HepG2 (cell line): ENCODE results near the gene SF3B6. TPM values are rescaled to one million over a fixed set of nuclear protein-coding genes. Genes with fewer than 3 reads are reported as not detected.

Source experiments
- ATAC-seq: fragments of 200-7000 bp; cut with Tn5 transposase; 3 replicates; pipeline ENCODE4 v1.9.1; 2020; ENCODE audit warnings: mild to moderate bottlenecking, moderate library complexity
- BruUV-seq: library from RNA; stranded (reverse); fragments of 400-500 nt; replicated peaks from 2 replicates; lab custom pipeline; 2021; lab: Mats Ljungman, UMichigan
- CTCF ChIA-PET: fragments of 300-600 bp; formaldehyde crosslinking; extraction: SDS; loops from one replicate; lab custom pipeline; 2021; ENCODE audit warnings: low total read pairs, inconsistent platforms, low intra/inter-chr PET ratio; lab: Yijun Ruan, JAX
- POLR2A ChIA-PET: fragments of 350-600 bp; sonication (Branson Sonifier 250); formaldehyde crosslinking; loops from one replicate; lab custom pipeline; 2020; ENCODE audit warnings: antibody characterized with exemption, inconsistent platforms; lab: Yijun Ruan, JAX
- DNase-seq: peaks from one replicate; pipeline ENCODE4 v3.0.0-alpha.2; 2015; ENCODE audit warnings: low spot score
- FAIRE-seq: peaks from 3 replicates; lab custom pipeline; 2011; peaks lifted over from hg19 to GRCh38; lab: Jason Lieb, UNC
- H2AFZ ChIP-seq: one replicate; pipeline ENCODE4 v1.6.1; 2011; ENCODE audit warnings: low read length, inconsistent platforms
- H3K27ac ChIP-seq: fragments of 300-600 bp; 3 replicates; pipeline ENCODE4 v1.8.0; 2011; ENCODE audit warnings: mixed run types, mild to moderate bottlenecking, mixed read lengths, low read length, inconsistent platforms; ENCODE audit not compliant: insufficient read depth; ENCODE audit errors: extremely low read length
- H3K27me3 ChIP-seq, 2 experiments: fragments of 200-600 bp in 1 of 2; 2 replicates in 1 of 2; 3 replicates in 1 of 2; pipeline versions ENCODE4 v1.6.0 to v1.8.0; 2011; ENCODE audit warnings: low read length in 2 of 2, mild to moderate bottlenecking in 2 of 2, moderate library complexity in 2 of 2, inconsistent platforms in 1 of 2; ENCODE audit not compliant: insufficient read depth in 2 of 2, control insufficient read depth in 1 of 2
- H3K36me3 ChIP-seq, 2 experiments: fragments of 200-600 bp in 1 of 2; replicated peaks in 1 of 2; 2 replicates in 1 of 2; 3 replicates in 1 of 2; pipeline versions ENCODE4 v1.5.1 to v1.8.0; 2011; ENCODE audit warnings: low read length in 2 of 2, inconsistent platforms in 1 of 2; ENCODE audit not compliant: insufficient read depth in 2 of 2, control insufficient read depth in 1 of 2
- H3K4me1 ChIP-seq: 2 replicates; pipeline ENCODE4 v1.5.1; 2012; ENCODE audit warnings: low read length, inconsistent platforms; ENCODE audit not compliant: insufficient read depth
- H3K4me2 ChIP-seq: 2 replicates; pipeline ENCODE4 v1.6.0; 2011; ENCODE audit warnings: low read depth, low read length, inconsistent platforms
- H3K4me3 ChIP-seq, 3 experiments: fragments of 200-600 bp in 1 of 3; sonication (generic), shearing (Covaris generic) in 1 of 3; replicated peaks in 1 of 3; 2 replicates each; pipeline ENCODE4 v1.5.1; 2011 to 2016; ENCODE audit warnings: low read length in 3 of 3, inconsistent platforms in 2 of 3, low read depth in 2 of 3, mild to moderate bottlenecking in 2 of 3, control low read depth in 1 of 3, mixed read lengths in 1 of 3; ENCODE audit not compliant: insufficient read depth in 1 of 3
- H3K79me2 ChIP-seq: one replicate; pipeline ENCODE4 v1.6.1; 2011; ENCODE audit warnings: low read length, inconsistent platforms; ENCODE audit not compliant: insufficient read depth
- H3K9ac ChIP-seq: 2 replicates; pipeline ENCODE4 v1.6.0; 2011; ENCODE audit warnings: mild to moderate bottlenecking, low read depth, low read length, inconsistent platforms; ENCODE audit not compliant: insufficient read depth
- H3K9me3 ChIP-seq: 2 replicates; pipeline ENCODE4 v1.5.1; 2012; ENCODE audit warnings: mild to moderate bottlenecking, low read length
- H4K20me1 ChIP-seq: 2 replicates; pipeline ENCODE4 v1.6.0; 2011; ENCODE audit warnings: inconsistent platforms, mild to moderate bottlenecking, low read length, moderate library complexity; ENCODE audit not compliant: insufficient read depth
- CAMTA2 ChIP-seq: sonication (generic); formaldehyde crosslinking; IDR thresholded peaks from 2 replicates; pipeline ENCODE4 v1.4.0; 2020; ENCODE audit warnings: mild to moderate bottlenecking, missing genetic modification reagents, borderline replicate concordance
- FOXM1 ChIP-seq: sonication (generic); formaldehyde crosslinking; IDR thresholded peaks from 2 replicates; pipeline ENCODE4 v1.5.0; 2020; ENCODE audit warnings: missing genetic modification reagents
- JUND ChIP-seq: sonication (generic); formaldehyde crosslinking; IDR thresholded peaks from 2 replicates; pipeline ENCODE4 v1.8.0; 2022; ENCODE audit warnings: mild to moderate bottlenecking, missing genetic modification reagents
- MAFF ChIP-seq: IDR thresholded peaks from 2 replicates; pipeline ENCODE4 v1.6.1; 2011; ENCODE audit warnings: low read depth, low read length, improper control_type of control experiment
- MAFK ChIP-seq, 2 experiments: IDR thresholded peaks in 1 of 2; conservative IDR thresholded peaks in 1 of 2; 2 replicates each; pipeline ENCODE4 v1.6.1; 2011; ENCODE audit warnings: improper control_type of control experiment in 2 of 2, low read length in 2 of 2
- NR2F1 ChIP-seq, 2 experiments: fragments of 450-650 bp in 1 of 2; formaldehyde crosslinking in 1 of 2; IDR thresholded peaks; 2 replicates each; pipeline versions ENCODE4 v1.5.0 to v1.6.1; 2016 to 2020; ENCODE audit warnings: mild to moderate bottlenecking in 1 of 2, missing compliant biosample characterization in 1 of 2, missing genetic modification reagents in 1 of 2, moderate library complexity in 1 of 2
- PBX3 ChIP-seq: sonication (generic); formaldehyde crosslinking; IDR thresholded peaks from 2 replicates; pipeline ENCODE4 v1.8.1; 2023; ENCODE audit warnings: missing genetic modification reagents, inconsistent platforms, borderline replicate concordance
- SSRP1 ChIP-seq: IDR thresholded peaks from 2 replicates; pipeline ENCODE4 v1.6.1; 2016; ENCODE audit warnings: control low read depth
- WGBS: methylation state at CpG from one replicate; pipeline ENCODE4 v1.1.6; 2017; ENCODE audit warnings: low lambda C conversion rate; 5-methylcytosine and 5-hydroxymethylcytosine counted together
- in situ Hi-C: cut with HindIII; loops from 2 replicates; pipeline ENCODE4 v1.10.0; 2017; ENCODE audit warnings: low pct_unique_long_range_greater_than_20kb; ENCODE audit not compliant: extremely low pct_ligation_motif_present
- intact Hi-C: fragments of 100-400 bp; cut with micrococcal nuclease; formaldehyde crosslinking; loops from one replicate; pipeline ENCODE4 v1.10.0; 2022; ENCODE audit not compliant: unreplicated experiment
- polyA plus RNA-seq, 8 experiments: library from polyadenylated mRNA; depleted of rRNA in 3 of 8; stranded (reverse) in 7 of 8; unstranded in 1 of 8; fragments of >200 nt; fragmentation: Illumina TruSeq in 4 of 8; extraction: Trizol in 4 of 8; gene quantifications; 2 replicates each; pipeline versions ENCODE4 v1.2.1 to v1.2.3, GENCODE V29; 2011 to 2016; ENCODE audit warnings: low read depth in 4 of 8, missing spikeins in 1 of 8, mixed read lengths in 1 of 8; ENCODE audit not compliant: insufficient read depth in 1 of 8
- total RNA-seq, 5 experiments: library from RNA; depleted of rRNA; stranded (reverse); fragments of >200 nt; fragmentation: Illumina TruSeq; extraction: Trizol; gene quantifications; 2 replicates each; pipeline ENCODE4 v1.2.3, GENCODE V29; 2016; ENCODE audit warnings: low read depth in 1 of 5

SF3B6 gene
- total and polyA plus RNA-seq, 2 of the 13 experiments (the other 11 are each of a cell fraction or from before 2014, with no cell fraction given): 177 to 182 TPM

- TF ChIP-seq NR2F1 (CRISPR knock-in tag; IDR thresholded peaks at IDR 0.05) (no peak), SSRP1 (CRISPR knock-in tag) (no peak), FOXM1 (CRISPR knock-in tag) (no peak), CAMTA2 (CRISPR knock-in tag) (no peak), PBX3 (no peak)
- TF ChIP-seq, all 625 proteins: peak for 3
Measured at GRCh38 chr2:24088821-24089359, 12.8 kb upstream of the SF3B6 start (continued).

- intact Hi-C loops: no loop called here
- no peak overlapping the region for H3K4me3 ChIP-seq
- H3K4me2 ChIP-seq: no peak overlapping the region
- no peak for FAIRE-seq
- no peaks in the 10 kb centered on the region for H3K79me2 ChIP-seq
- in situ Hi-C loops: loop anchor here (10.0 kb wide), 1 partner anchor 78 kb away; no protein-coding TSS in a partner anchor
- no peak overlapping the region for H3K27ac ChIP-seq
- DNase-seq: no peak
- H3K36me3 ChIP-seq: peaks cover 2 to 8% of the 10 kb centered on the region in 2 experiments; a peak in 2 of 5 replicates
- BruUV-seq: no TSS peak
- no peaks in the 10 kb centered on the region for H3K9me3 ChIP-seq
- H4K20me1 ChIP-seq: no peaks in the 10 kb centered on the region
- H3K9ac ChIP-seq: no peak overlapping the region
- no peak overlapping the region for H2AFZ ChIP-seq
- peak; percentile 75 for TF ChIP-seq MAFF
- TF ChIP-seq MAFK (conservative IDR thresholded peaks at IDR 0.05 in 1 of 2, IDR thresholded peaks at IDR 0.05 in 1 of 2; ENCODE audit: low read length in 2 of 2): peak; percentile 77 to 85
- TF ChIP-seq JUND: no peak
- peaks cover 30% of the 10 kb centered on the region for H3K4me1 ChIP-seq
- POLR2A ChIA-PET: no interaction called here
- no peak for ATAC-seq
- CTCF ChIA-PET: no interaction called here
- WGBS: 14% methylated on average over 3 of the region's 3 CpGs
- H3K27me3 ChIP-seq: no peaks in the 10 kb centered on the region; a peak in 1 of 5 replicates
Measured at GRCh38 chr2:24087032-24087431, 10.9 kb upstream of the SF3B6 start.
